ENCODE measurements around the gene PGM1. TPM values are rescaled to one million over a fixed set of nuclear protein-coding genes. Genes with fewer than 3 reads are reported as not detected.

The PGM1 gene
- total RNA-seq, 1 experiment from 2014 or later: 124 TPM

- DNase-seq (no peak), ATAC-seq (no peak)
- Histone ChIP-seq H4K20me1 (ENCODE audit: low read length) (no peaks in the 10 kb centered on the region), H3K4me2 (ENCODE audit: low read length) (no peak overlapping the region), H3K36me3 (ENCODE audit: low read depth, low read length) (peaks cover 23% of the 10 kb centered on the region), H3K4me1 (ENCODE audit: insufficient read depth, low read length) (peaks cover 9% of the 10 kb centered on the region), H3K4me3 (ENCODE audit: low read length) (no peak overlapping the region), H3K79me2 (ENCODE audit: low read length) (no peaks in the 10 kb centered on the region), H3K9ac (ENCODE audit: low read length) (no peak overlapping the region), H3K27ac (ENCODE audit: low read length) (no peak overlapping the region), H3K9me3 (ENCODE audit: low read length) (no peaks in the 10 kb centered on the region), H3F3A (ENCODE audit: low read length, unreplicated experiment) (no peaks in the 10 kb centered on the region), H3K27me3 (ENCODE audit: low read length) (no peaks in the 10 kb centered on the region), H3K9me2 (replicated peaks; ENCODE audit: low read length) (no peaks in the 10 kb centered on the region), H2AFZ (ENCODE audit: low read length) (no peak overlapping the region)
- no TSS peak for BruUV-seq (replicated peaks)
- TF ChIP-seq CTCF (conservative IDR thresholded peaks at IDR 0.05; ENCODE audit: low read depth, low read length) (no peak), EZH2 (IDR thresholded peaks at IDR 0.05; ENCODE audit: low read length, unreplicated experiment) (no peak), EZH2phosphoT487 (IDR thresholded peaks at IDR 0.05; ENCODE audit: borderline replicate concordance, low read length) (no peak)
- CTCF ChIA-PET: no interaction called here
- POLR2A ChIA-PET (ENCODE audit: unreplicated experiment): no interaction called here
- intact Hi-C loops (cut with micrococcal nuclease): no loop called here
Observed at GRCh38 chr1:63630238-63630637, 37.0 kb downstream of the PGM1 start.

- Histone ChIP-seq H2AFZ (ENCODE audit: low read length) (no peak overlapping the region), H3K79me2 (ENCODE audit: low read length) (no peaks in the 10 kb centered on the region), H3K4me3 (ENCODE audit: low read length) (no peak overlapping the region), H3K27me3 (ENCODE audit: low read length) (no peaks in the 10 kb centered on the region), H4K20me1 (ENCODE audit: low read length) (no peaks in the 10 kb centered on the region), H3K9me2 (replicated peaks; ENCODE audit: low read length) (no peaks in the 10 kb centered on the region), H3K9ac (ENCODE audit: low read length) (no peak overlapping the region), H3K4me2 (ENCODE audit: low read length) (no peak overlapping the region), H3K4me1 (ENCODE audit: insufficient read depth, low read length) (peaks cover 8% of the 10 kb centered on the region), H3K27ac (ENCODE audit: low read length) (no peak overlapping the region), H3K9me3 (ENCODE audit: low read length) (no peaks in the 10 kb centered on the region), H3K36me3 (ENCODE audit: low read depth, low read length) (peaks cover 28% of the 10 kb centered on the region), H3F3A (ENCODE audit: low read length, unreplicated experiment) (no peaks in the 10 kb centered on the region)
- intact Hi-C loops (cut with micrococcal nuclease): no loop called here
- ChIA-PET CTCF (no interaction called here), POLR2A (ENCODE audit: unreplicated experiment) (no interaction called here)
- no TSS peak for BruUV-seq (replicated peaks)
- no peak for ATAC-seq
- no peak for TF ChIP-seq CTCF (conservative IDR thresholded peaks at IDR 0.05; ENCODE audit: low read depth, low read length)
- TF ChIP-seq EZH2 (IDR thresholded peaks at IDR 0.05; ENCODE audit: low read length, unreplicated experiment): no peak
- no peak for TF ChIP-seq EZH2phosphoT487 (IDR thresholded peaks at IDR 0.05; ENCODE audit: borderline replicate concordance, low read length)
- no peak for DNase-seq
Observed at GRCh38 chr1:63630666-63631065, 37.5 kb downstream of the PGM1 start.

- no peaks in the 10 kb centered on the region for H3K9me2 ChIP-seq (replicated peaks; ENCODE audit: low read length)
- H3F3A ChIP-seq (ENCODE audit: low read length, unreplicated experiment): no peaks in the 10 kb centered on the region
- no TSS peak for BruUV-seq (replicated peaks)
- H3K79me2 ChIP-seq (ENCODE audit: low read length): no peaks in the 10 kb centered on the region
- intact Hi-C loops (cut with micrococcal nuclease): no loop called here
- H3K27me3 ChIP-seq (ENCODE audit: low read length): no peaks in the 10 kb centered on the region
- no peaks in the 10 kb centered on the region for H3K9me3 ChIP-seq (ENCODE audit: low read length)
- H3K4me1 ChIP-seq (ENCODE audit: insufficient read depth, low read length): peaks cover 8% of the 10 kb centered on the region
- CTCF ChIA-PET: no interaction called here
- TF ChIP-seq EZH2 (IDR thresholded peaks at IDR 0.05; ENCODE audit: low read length, unreplicated experiment) (no peak), EZH2phosphoT487 (IDR thresholded peaks at IDR 0.05; ENCODE audit: borderline replicate concordance, low read length) (no peak), CTCF (conservative IDR thresholded peaks at IDR 0.05; ENCODE audit: low read depth, low read length) (no peak)
- POLR2A ChIA-PET (ENCODE audit: unreplicated experiment): no interaction called here
- H4K20me1 ChIP-seq (ENCODE audit: low read length): no peaks in the 10 kb centered on the region
- H3K27ac ChIP-seq (ENCODE audit: low read length): no peak overlapping the region
- ATAC-seq (no peak), DNase-seq (no peak)
- H3K36me3 ChIP-seq (ENCODE audit: low read depth, low read length): peaks cover 36% of the 10 kb centered on the region
- H3K9ac ChIP-seq (ENCODE audit: low read length): no peak overlapping the region
- no peak overlapping the region for H3K4me2 ChIP-seq (ENCODE audit: low read length)
- no peak overlapping the region for H2AFZ ChIP-seq (ENCODE audit: low read length)
- no peak overlapping the region for H3K4me3 ChIP-seq (ENCODE audit: low read length)
Observed at GRCh38 chr1:63632110-63632509, 38.9 kb downstream of the PGM1 start.

All from PC-3 (cell line).